MM.1S (cell line): Measurements from ENCODE around the gene MTREX.

Experiments
- DNase-seq: peaks from one replicate; pipeline ENCODE4 v3.0.0-alpha.2; 2015
- H2AFZ ChIP-seq: fragments of 300-600 bp; sonication (generic); 2 replicates; pipeline ENCODE4 v1.6.0; 2016; ENCODE audit warnings: antibody characterized with exemption, low read length
- H3F3A ChIP-seq: fragments of 300-600 bp; sonication (generic); 2 replicates; pipeline ENCODE4 v1.6.1; 2016; ENCODE audit warnings: mild to moderate bottlenecking, antibody characterized with exemption, low read length, moderate library complexity, mixed read lengths; ENCODE audit not compliant: insufficient read depth
- H3K27ac ChIP-seq: fragments of 300-600 bp; sonication (generic); 2 replicates; pipeline ENCODE4 v1.5.1; 2016; ENCODE audit warnings: mild to moderate bottlenecking, low read length
- H3K27me3 ChIP-seq: fragments of 300-600 bp; sonication (generic); replicated peaks from 2 replicates; pipeline ENCODE4 v1.6.0; 2016; ENCODE audit warnings: low read length; ENCODE audit not compliant: insufficient read depth
- H3K36me3 ChIP-seq: fragments of 300-600 bp; sonication (generic); replicated peaks from 2 replicates; pipeline ENCODE4 v1.6.1; 2016; ENCODE audit warnings: mild to moderate bottlenecking, low read length, mixed read lengths; ENCODE audit not compliant: insufficient read depth
- H3K4me1 ChIP-seq: fragments of 300-600 bp; sonication (generic); 2 replicates; pipeline ENCODE4 v1.6.1; 2016; ENCODE audit warnings: low read length, mixed read lengths
- H3K4me2 ChIP-seq: fragments of 300-600 bp; sonication (generic); 2 replicates; pipeline ENCODE4 v1.6.0; 2016; ENCODE audit warnings: low read depth, low read length
- H3K4me3 ChIP-seq: fragments of 300-600 bp; sonication (generic); 2 replicates; pipeline ENCODE4 v1.5.1; 2016; ENCODE audit warnings: low read length, mixed read lengths
- H3K79me2 ChIP-seq: fragments of 300-600 bp; sonication (generic); 2 replicates; pipeline ENCODE4 v1.6.1; 2016; ENCODE audit warnings: mixed run types, low read length, mixed read lengths
- H3K9ac ChIP-seq: fragments of 300-600 bp; sonication (generic); 2 replicates; pipeline ENCODE4 v1.6.1; 2016; ENCODE audit warnings: low read length, mixed read lengths
- H3K9me2 ChIP-seq: fragments of 300-600 bp; sonication (generic); replicated peaks from 2 replicates; pipeline ENCODE4 v1.6.1; 2016; ENCODE audit warnings: mild to moderate bottlenecking, low read length, mixed read lengths; ENCODE audit not compliant: insufficient read depth
- H3K9me3 ChIP-seq: fragments of 300-600 bp; sonication (generic); replicated peaks from 2 replicates; pipeline ENCODE4 v1.6.1; 2016; ENCODE audit warnings: mild to moderate bottlenecking, low read length, mixed read lengths; ENCODE audit not compliant: insufficient read depth
- H4K20me1 ChIP-seq: fragments of 300-600 bp; sonication (generic); 2 replicates; pipeline ENCODE4 v1.6.1; 2016; ENCODE audit warnings: mild to moderate bottlenecking, low read length, moderate library complexity, mixed read lengths; ENCODE audit not compliant: insufficient read depth
- CTCF ChIP-seq: fragments of 300-600 bp; sonication (generic); IDR thresholded peaks from 2 replicates; pipeline ENCODE4 v1.5.1; 2016; ENCODE audit warnings: antibody characterized with exemption, low read length, mixed read lengths
- EZH2 ChIP-seq: fragments of 300-600 bp; sonication (generic); optimal IDR thresholded peaks from 2 replicates; pipeline ENCODE3; 2017; ENCODE audit warnings: low read depth, mild to moderate bottlenecking, antibody characterized with exemption, low read length, mixed read lengths
- EZH2phosphoT487 ChIP-seq: fragments of 300-600 bp; sonication (generic); IDR thresholded peaks from 2 replicates; pipeline ENCODE4 v1.6.1; 2018; ENCODE audit warnings: antibody characterized with exemption, low read length

The MTREX gene

GRCh38 chr5:55393501-55394175 is 85.8 kb downstream of the MTREX start:
- Histone ChIP-seq H3K79me2 (no peaks in the 10 kb centered on the region), H3K9ac (no peak overlapping the region), H3K36me3 (0 out of 2 replicates have a peak, but pooled peaks cover 5% of the 10 kb centered on the region), H3K27ac (no peak overlapping the region), H3K27me3 (no peaks in the 10 kb centered on the region), H3K4me2 (no peak overlapping the region), H3K4me3 (no peak overlapping the region), H4K20me1 (no peaks in the 10 kb centered on the region), H3F3A (no peaks in the 10 kb centered on the region), H3K4me1 (no peaks in the 10 kb centered on the region), H2AFZ (no peak overlapping the region), H3K9me3 (no peaks in the 10 kb centered on the region), H3K9me2 (no peaks in the 10 kb centered on the region)
- no peak for DNase-seq
- TF ChIP-seq EZH2 (no peak), CTCF (no peak), EZH2phosphoT487 (no peak)

GRCh38 chr5:55402199-55402598 is 94.4 kb downstream of the MTREX start:
- Histone ChIP-seq H3K9ac (no peak overlapping the region), H3K9me3 (no peaks in the 10 kb centered on the region), H2AFZ (no peak overlapping the region), H3K36me3 (peaks cover 3% of the 10 kb centered on the region; the same call in 1 of the 2 replicates), H3F3A (no peaks in the 10 kb centered on the region), H3K4me3 (no peak overlapping the region), H3K79me2 (no peaks in the 10 kb centered on the region), H3K4me1 (no peaks in the 10 kb centered on the region), H3K4me2 (no peak overlapping the region), H3K27ac (no peak overlapping the region), H3K9me2 (no peaks in the 10 kb centered on the region), H3K27me3 (no peaks in the 10 kb centered on the region), H4K20me1 (no peaks in the 10 kb centered on the region)
- DNase-seq: no peak
- peak; percentile 21; the same call in 1 of the 2 replicates for TF ChIP-seq CTCF
- no peak for TF ChIP-seq EZH2
- TF ChIP-seq EZH2phosphoT487: no peak

- no peaks in the 10 kb centered on the region for H3K79me2 ChIP-seq
- no peaks in the 10 kb centered on the region for H3K4me1 ChIP-seq
- no peak overlapping the region for H3K4me3 ChIP-seq
- no peak overlapping the region for H3K27ac ChIP-seq
- no peak overlapping the region for H3K4me2 ChIP-seq
- H4K20me1 ChIP-seq: no peaks in the 10 kb centered on the region
- no peaks in the 10 kb centered on the region for H3K9me3 ChIP-seq
- H3K9me2 ChIP-seq: no peaks in the 10 kb centered on the region
- H3K9ac ChIP-seq: no peak overlapping the region
- TF ChIP-seq EZH2: no peak
- TF ChIP-seq EZH2phosphoT487: no peak
- TF ChIP-seq CTCF: no peak
- peaks cover 3% of the 10 kb centered on the region; the same call in 1 of the 2 replicates for H3K36me3 ChIP-seq
- no peaks in the 10 kb centered on the region for H3F3A ChIP-seq
- H2AFZ ChIP-seq: no peak overlapping the region
- no peaks in the 10 kb centered on the region for H3K27me3 ChIP-seq
- no peak for DNase-seq
Observed at GRCh38 chr5:55406292-55406691, 98.5 kb downstream of the MTREX start.
